ENCODE measurements around the gene PXMP2.
"Not testable (repeated sequence)": the region's sequence is repeated elsewhere in the genome, so short reads cannot be mapped to it uniquely, and the experiment has no call there.

DNA sequence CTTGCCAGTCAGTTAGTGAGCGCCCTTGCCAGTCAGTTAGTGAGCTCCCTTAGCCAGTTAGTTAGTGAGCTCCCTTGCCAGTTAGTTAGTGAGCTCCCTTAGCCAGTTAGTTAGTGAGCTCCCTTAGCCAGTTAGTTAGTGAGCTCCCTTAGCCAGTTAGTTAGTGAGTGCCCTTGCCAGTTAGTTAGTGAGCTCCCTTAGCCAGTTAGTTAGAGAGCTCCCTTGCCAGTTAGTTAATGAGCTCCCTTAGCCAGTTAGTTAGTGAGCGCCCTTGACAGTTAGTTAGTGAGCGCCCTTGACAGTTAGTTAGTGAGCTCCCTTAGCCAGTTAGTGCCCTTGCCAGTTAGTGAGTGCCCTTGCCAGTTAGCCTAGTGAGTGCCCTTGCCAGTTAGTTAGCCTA lies 7.5 kb downstream of the PXMP2 start:
- TF ChIP-seq, protein P1, sequence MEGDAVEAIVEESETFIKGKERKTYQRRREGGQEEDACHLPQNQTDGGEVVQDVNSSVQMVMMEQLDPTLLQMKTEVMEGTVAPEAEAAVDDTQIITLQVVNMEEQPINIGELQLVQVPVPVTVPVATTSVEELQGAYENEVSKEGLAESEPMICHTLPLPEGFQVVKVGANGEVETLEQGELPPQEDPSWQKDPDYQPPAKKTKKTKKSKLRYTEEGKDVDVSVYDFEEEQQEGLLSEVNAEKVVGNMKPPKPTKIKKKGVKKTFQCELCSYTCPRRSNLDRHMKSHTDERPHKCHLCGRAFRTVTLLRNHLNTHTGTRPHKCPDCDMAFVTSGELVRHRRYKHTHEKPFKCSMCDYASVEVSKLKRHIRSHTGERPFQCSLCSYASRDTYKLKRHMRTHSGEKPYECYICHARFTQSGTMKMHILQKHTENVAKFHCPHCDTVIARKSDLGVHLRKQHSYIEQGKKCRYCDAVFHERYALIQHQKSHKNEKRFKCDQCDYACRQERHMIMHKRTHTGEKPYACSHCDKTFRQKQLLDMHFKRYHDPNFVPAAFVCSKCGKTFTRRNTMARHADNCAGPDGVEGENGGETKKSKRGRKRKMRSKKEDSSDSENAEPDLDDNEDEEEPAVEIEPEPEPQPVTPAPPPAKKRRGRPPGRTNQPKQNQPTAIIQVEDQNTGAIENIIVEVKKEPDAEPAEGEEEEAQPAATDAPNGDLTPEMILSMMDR (IDR thresholded peaks at IDR 0.05; ENCODE audit: low read depth, low read length) = not testable (repeated sequence)
- not testable (repeated sequence) for TF ChIP-seq EZH2phosphoT487 (IDR thresholded peaks at IDR 0.05; ENCODE audit: low read depth)
